ENCODE measurements around the gene RNF8. TPM values are rescaled to one million over a fixed set of nuclear protein-coding genes. Genes with fewer than 3 reads are reported as not detected.
"Not testable (repeated sequence)": the region's sequence is repeated elsewhere in the genome, so short reads cannot be mapped to it uniquely, and the experiment has no call there.

RNF8 gene
- polyA plus RNA-seq, 1 experiment: 13.3 TPM

DNA sequence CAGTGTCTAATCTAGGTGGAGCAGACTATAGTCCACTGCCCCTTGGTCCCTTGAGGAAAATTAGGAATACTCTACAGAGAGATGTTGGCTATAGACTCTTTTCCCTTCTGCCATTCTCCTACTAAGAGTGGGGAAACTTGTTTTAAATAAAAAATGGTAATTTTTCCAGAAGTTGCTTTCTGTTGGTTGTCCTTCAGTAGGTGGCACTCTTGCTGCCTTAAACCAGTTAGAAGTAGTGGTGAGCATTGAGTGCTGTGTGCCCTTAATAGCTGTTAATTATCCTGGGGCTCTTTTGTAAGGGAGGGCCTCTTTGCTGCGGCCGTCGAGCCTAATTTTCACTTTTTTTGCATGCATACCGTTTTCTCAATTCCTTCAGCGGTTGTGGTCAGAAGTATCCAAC, 82.0 kb downstream of the RNF8 start:
- POLR2A ChIA-PET: no interaction called here
- Histone ChIP-seq H3K36me3 (ENCODE audit: control insufficient read depth, insufficient read depth, low read length) (peaks cover 5% of the 10 kb centered on the region), H3K4me3 (ENCODE audit: low read depth, low read length) (no peak overlapping the region), H3K27me3 (ENCODE audit: control insufficient read depth, insufficient read depth, low read length) (no peaks in the 10 kb centered on the region)
- TF ChIP-seq, protein P1, sequence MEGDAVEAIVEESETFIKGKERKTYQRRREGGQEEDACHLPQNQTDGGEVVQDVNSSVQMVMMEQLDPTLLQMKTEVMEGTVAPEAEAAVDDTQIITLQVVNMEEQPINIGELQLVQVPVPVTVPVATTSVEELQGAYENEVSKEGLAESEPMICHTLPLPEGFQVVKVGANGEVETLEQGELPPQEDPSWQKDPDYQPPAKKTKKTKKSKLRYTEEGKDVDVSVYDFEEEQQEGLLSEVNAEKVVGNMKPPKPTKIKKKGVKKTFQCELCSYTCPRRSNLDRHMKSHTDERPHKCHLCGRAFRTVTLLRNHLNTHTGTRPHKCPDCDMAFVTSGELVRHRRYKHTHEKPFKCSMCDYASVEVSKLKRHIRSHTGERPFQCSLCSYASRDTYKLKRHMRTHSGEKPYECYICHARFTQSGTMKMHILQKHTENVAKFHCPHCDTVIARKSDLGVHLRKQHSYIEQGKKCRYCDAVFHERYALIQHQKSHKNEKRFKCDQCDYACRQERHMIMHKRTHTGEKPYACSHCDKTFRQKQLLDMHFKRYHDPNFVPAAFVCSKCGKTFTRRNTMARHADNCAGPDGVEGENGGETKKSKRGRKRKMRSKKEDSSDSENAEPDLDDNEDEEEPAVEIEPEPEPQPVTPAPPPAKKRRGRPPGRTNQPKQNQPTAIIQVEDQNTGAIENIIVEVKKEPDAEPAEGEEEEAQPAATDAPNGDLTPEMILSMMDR (IDR thresholded peaks at IDR 0.05; ENCODE audit: insufficient read depth, low read depth, low read length): no peak
- no peak for DNase-seq (ENCODE audit: low read depth)
- CTCF ChIA-PET: interaction anchor here (1.0 kb wide), 1 partner anchor 14 kb away, joined by 3 read pairs; no protein-coding TSS in a partner anchor

DNA sequence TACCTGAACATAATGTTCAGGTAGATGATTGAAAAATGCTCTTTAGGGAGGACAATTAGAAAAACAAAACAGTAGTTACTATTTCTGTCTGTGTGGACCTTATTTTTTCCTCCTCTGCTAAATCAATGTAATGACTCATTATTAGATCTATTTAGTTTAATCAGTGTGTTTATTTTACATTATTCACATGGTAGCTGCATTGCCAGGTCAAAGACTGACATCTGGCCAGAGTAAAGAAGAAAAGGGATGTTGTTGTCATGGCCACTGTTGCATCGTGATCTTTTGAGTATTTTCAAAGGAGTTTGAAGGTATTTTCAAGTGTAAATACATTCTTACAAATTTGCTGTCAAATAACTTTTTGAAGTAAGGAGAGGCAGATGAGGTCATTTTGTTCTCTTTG, 85.1 kb downstream of the RNF8 start:
- Histone ChIP-seq H3K27me3 (ENCODE audit: control insufficient read depth, insufficient read depth, low read length) (no peaks in the 10 kb centered on the region), H3K4me3 (ENCODE audit: low read depth, low read length) (no peak overlapping the region), H3K36me3 (ENCODE audit: control insufficient read depth, insufficient read depth, low read length) (peaks cover 5% of the 10 kb centered on the region)
- ChIA-PET CTCF (no interaction called here), POLR2A (no interaction called here)
- TF ChIP-seq, protein P1 (IDR thresholded peaks at IDR 0.05; ENCODE audit: insufficient read depth, low read depth, low read length): no peak
- DNase-seq (ENCODE audit: low read depth): no peak

DNA sequence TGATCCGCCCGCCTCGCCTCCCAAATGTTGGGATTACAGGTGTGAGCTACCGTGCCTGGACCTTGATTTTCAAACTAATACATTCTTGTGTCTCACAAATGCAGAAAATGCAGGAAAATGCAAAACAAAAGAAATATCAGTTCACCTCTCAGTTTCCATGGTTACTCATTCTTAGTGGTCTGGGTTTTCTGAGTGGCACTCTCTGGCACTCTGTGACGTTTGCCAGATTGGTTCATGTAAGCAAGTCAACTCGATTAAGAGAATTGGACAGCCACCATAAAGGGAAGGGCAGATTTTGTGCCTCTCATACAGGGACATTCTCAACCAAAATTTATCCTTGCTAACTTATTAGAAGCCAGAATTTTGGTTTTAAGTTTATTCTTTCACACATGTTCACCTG, 87.9 kb downstream of the RNF8 start:
- Histone ChIP-seq H3K4me3 (ENCODE audit: low read depth, low read length) (no peak overlapping the region), H3K27me3 (ENCODE audit: control insufficient read depth, insufficient read depth, low read length) (no peaks in the 10 kb centered on the region), H3K36me3 (ENCODE audit: control insufficient read depth, insufficient read depth, low read length) (peaks cover 7% of the 10 kb centered on the region)
- ChIA-PET CTCF (interaction anchor here (0.8 to 1.5 kb wide), 3 partner anchors 8 to 95 kb away, joined by 3 to 4 read pairs (median 3); partner anchors contain the start of gene CMTR1), POLR2A (no interaction called here)
- DNase-seq (ENCODE audit: low read depth): no peak
- TF ChIP-seq, protein P1 (IDR thresholded peaks at IDR 0.05; ENCODE audit: insufficient read depth, low read depth, low read length): no peak

DNA sequence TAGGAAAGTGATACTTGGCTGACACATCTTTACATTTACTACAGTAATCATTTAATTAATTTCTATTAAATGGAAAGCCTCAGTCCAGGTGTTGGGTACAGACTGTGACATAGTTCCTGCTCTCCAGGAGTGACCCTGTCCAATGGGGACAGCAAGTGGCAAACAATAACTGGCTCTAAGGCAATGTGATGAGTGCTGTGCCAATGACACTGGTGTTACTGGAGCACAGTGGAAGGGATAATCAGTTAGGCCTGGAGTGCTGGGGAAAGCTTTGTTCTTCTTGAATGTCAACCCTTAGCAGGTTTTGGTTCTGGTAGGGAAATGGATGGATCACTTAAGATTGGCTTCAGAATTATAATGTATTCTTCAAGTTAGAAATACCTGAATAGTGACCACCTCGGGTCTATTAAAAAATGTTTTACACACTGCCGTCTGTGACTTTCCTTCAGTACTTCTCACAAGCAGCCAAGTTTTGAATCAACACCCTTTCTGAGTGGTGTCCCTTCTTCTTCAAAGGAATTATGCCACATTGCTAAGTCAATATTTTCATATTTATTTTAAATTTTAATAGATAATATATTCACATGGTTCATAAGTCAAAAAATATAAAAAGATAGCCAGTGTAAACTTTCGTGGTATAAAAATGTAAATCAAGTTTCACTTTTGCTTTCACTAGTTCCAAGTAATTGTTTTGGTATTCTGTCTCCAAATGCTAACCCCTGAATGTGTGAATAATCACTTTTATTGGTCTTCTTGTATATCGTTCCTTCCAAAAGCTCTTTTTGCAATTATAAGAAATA, 88.8 kb downstream of the RNF8 start:
- CTCF ChIA-PET: interaction anchor here (0.6 to 1.5 kb wide), 3 partner anchors 9 to 94 kb away, joined by 3 to 4 read pairs (median 3); partner anchors contain the start of gene CMTR1
- TF ChIP-seq, protein P1 (IDR thresholded peaks at IDR 0.05; ENCODE audit: insufficient read depth, low read depth, low read length): no peak
- H3K27me3 ChIP-seq (ENCODE audit: control insufficient read depth, insufficient read depth, low read length): no peaks in the 10 kb centered on the region
- POLR2A ChIA-PET: no interaction called here
- H3K36me3 ChIP-seq (ENCODE audit: control insufficient read depth, insufficient read depth, low read length): peaks cover 10% of the 10 kb centered on the region
- no peak for DNase-seq (ENCODE audit: low read depth)
- H3K4me3 ChIP-seq (ENCODE audit: low read depth, low read length): no peak overlapping the region

DNA sequence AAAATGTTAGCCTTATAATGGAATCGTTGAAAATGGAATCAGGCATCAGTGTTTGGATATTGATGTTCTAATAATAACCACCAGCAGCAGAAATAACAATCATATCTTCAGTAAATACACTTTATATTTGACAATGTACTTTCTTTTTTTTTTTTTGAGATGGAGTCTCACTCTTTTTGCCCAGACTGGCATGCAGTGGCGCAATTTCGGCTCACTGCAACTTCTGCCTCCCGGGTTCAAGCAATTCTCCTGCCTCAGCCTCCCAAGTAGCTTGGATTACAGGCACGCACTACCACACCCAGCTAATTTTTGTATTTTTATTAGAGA, 89.4 kb downstream of the RNF8 start:
- CTCF ChIA-PET: interaction anchor here (0.9 kb wide), 1 partner anchor 9 kb away, joined by 3 read pairs; no protein-coding TSS in a partner anchor
- POLR2A ChIA-PET; H3K36me3 ChIP-seq (ENCODE audit: control insufficient read depth, insufficient read depth, low read length); H3K4me3 ChIP-seq (ENCODE audit: low read depth, low read length); H3K27me3 ChIP-seq (ENCODE audit: control insufficient read depth, insufficient read depth, low read length); DNase-seq (ENCODE audit: low read depth): not testable (repeated sequence)

Small RNA genes within 50 kb of the gene (small RNA-seq; reads per million reads assigned to genes)
- not detected for gene RN7SL273P (ENCODE audit: insufficient read length, low read depth, low replicate concordance)

Other genes starting within 250 kb of the RNF8 start
- 13.9 and 20.7 TPM in 2 replicates for gene PIM1, start 183.8 kb upstream of the RNF8 start, polyA plus RNA-seq (2011; rRNA removed)
- gene TBC1D22B, start 96.2 kb upstream of the RNF8 start, polyA plus RNA-seq (2011; rRNA removed): 4.4 and 5.5 TPM in 2 replicates
- 2.3 and 3.1 TPM in 2 replicates for gene TMEM217, start 95.8 kb upstream of the RNF8 start, polyA plus RNA-seq (2011; rRNA removed)
- gene CMTR1, start 79.2 kb downstream of the RNF8 start, polyA plus RNA-seq (2011; rRNA removed): 25.2 and 25.4 TPM in 2 replicates
- 31.8 and 34.4 TPM in 2 replicates for gene CCDC167, start 145.9 kb downstream of the RNF8 start, polyA plus RNA-seq (2011; rRNA removed)